Loucy (cell line): ENCODE measurements around the gene MSL1.

Experiments
- H2AFZ ChIP-seq: fragments of 200-600 bp; sonication (generic); 2 replicates; pipeline ENCODE4 v1.6.0; 2016; ENCODE audit warnings: antibody characterized with exemption, mild to moderate bottlenecking, low read length, moderate library complexity
- H3F3A ChIP-seq: fragments of 200-600 bp; 2 replicates; pipeline ENCODE4 v1.6.0; 2016; ENCODE audit warnings: antibody characterized with exemption, low read depth, mild to moderate bottlenecking
- H3K27me3 ChIP-seq: fragments of 200-600 bp; sonication (generic); 2 replicates; pipeline ENCODE4 v1.6.1; 2014; ENCODE audit warnings: low read length, mild to moderate bottlenecking; ENCODE audit not compliant: insufficient read depth, poor library complexity, severe bottlenecking
- H3K36me3 ChIP-seq: fragments of 200-600 bp; sonication (generic); 2 replicates; pipeline ENCODE4 v1.6.1; 2016; ENCODE audit warnings: low read length; ENCODE audit not compliant: insufficient read depth
- H3K4me1 ChIP-seq: fragments of 200-600 bp; sonication (generic); 2 replicates; pipeline ENCODE4 v1.5.1; 2014; ENCODE audit warnings: low read length, mild to moderate bottlenecking; ENCODE audit not compliant: insufficient read depth, poor library complexity, severe bottlenecking
- H3K4me2 ChIP-seq: fragments of 200-600 bp; sonication (generic); 2 replicates; pipeline ENCODE4 v1.6.0; 2014; ENCODE audit warnings: antibody characterized with exemption, low read length, low read depth, mild to moderate bottlenecking; ENCODE audit not compliant: poor library complexity, severe bottlenecking
- H3K4me3 ChIP-seq: fragments of 200-600 bp; sonication (generic); 2 replicates; pipeline ENCODE4 v1.5.1; 2014; ENCODE audit warnings: low read length, mild to moderate bottlenecking, mixed read lengths; ENCODE audit not compliant: poor library complexity, severe bottlenecking
- H3K79me2 ChIP-seq: fragments of 200-600 bp; sonication (generic); 2 replicates; pipeline ENCODE4 v1.6.1; 2014; ENCODE audit warnings: low read length; ENCODE audit not compliant: insufficient read depth
- H3K9ac ChIP-seq: fragments of 200-600 bp; sonication (generic); 2 replicates; pipeline ENCODE4 v1.6.0; 2014; ENCODE audit warnings: mild to moderate bottlenecking, low read depth, low read length, moderate library complexity; ENCODE audit not compliant: poor library complexity, severe bottlenecking
- H3K9me2 ChIP-seq: fragments of 200-600 bp; sonication (generic); replicated peaks from 2 replicates; pipeline ENCODE4 v1.6.1; 2016; ENCODE audit warnings: low read depth, low read length, mixed read lengths
- H3K9me3 ChIP-seq: fragments of 200-600 bp; sonication (generic); 2 replicates; pipeline ENCODE4 v1.6.1; 2014; ENCODE audit warnings: mild to moderate bottlenecking, antibody characterized with exemption, low read length, low read depth; ENCODE audit not compliant: insufficient read depth
- H4K20me1 ChIP-seq: fragments of 200-600 bp; sonication (generic); 2 replicates; pipeline ENCODE4 v1.6.0; 2014; ENCODE audit warnings: antibody characterized with exemption, low read length, mild to moderate bottlenecking; ENCODE audit not compliant: insufficient read depth, poor library complexity, severe bottlenecking
- EZH2phosphoT487 ChIP-seq: fragments of 200-600 bp; IDR thresholded peaks from 2 replicates; pipeline ENCODE4 v1.6.1; 2018; ENCODE audit warnings: antibody characterized with exemption, mild to moderate bottlenecking, moderate library complexity, borderline replicate concordance
- TF ChIP-seq, protein P1 (sequence below): fragments of 200-600 bp; sonication (generic); conservative IDR thresholded peaks from 2 replicates; pipeline ENCODE4 v1.5.1; 2014; ENCODE audit warnings: mild to moderate bottlenecking, antibody characterized with exemption, low read length

Gene MSL1

GRCh38 chr17:40176754-40177110, 55.0 kb downstream of the MSL1 start:
- H3K4me2 ChIP-seq: no peak overlapping the region
- H3K9ac ChIP-seq: no peak overlapping the region
- peaks cover 38% of the 10 kb centered on the region; the same call in 1 of the 2 replicates for H3K36me3 ChIP-seq
- H3K27me3 ChIP-seq: no peaks in the 10 kb centered on the region
- H3K9me2 ChIP-seq: no peaks in the 10 kb centered on the region
- H3F3A ChIP-seq: no peaks in the 10 kb centered on the region
- no peak overlapping the region for H3K4me3 ChIP-seq
- no peak for TF ChIP-seq EZH2phosphoT487
- TF ChIP-seq, protein P1, sequence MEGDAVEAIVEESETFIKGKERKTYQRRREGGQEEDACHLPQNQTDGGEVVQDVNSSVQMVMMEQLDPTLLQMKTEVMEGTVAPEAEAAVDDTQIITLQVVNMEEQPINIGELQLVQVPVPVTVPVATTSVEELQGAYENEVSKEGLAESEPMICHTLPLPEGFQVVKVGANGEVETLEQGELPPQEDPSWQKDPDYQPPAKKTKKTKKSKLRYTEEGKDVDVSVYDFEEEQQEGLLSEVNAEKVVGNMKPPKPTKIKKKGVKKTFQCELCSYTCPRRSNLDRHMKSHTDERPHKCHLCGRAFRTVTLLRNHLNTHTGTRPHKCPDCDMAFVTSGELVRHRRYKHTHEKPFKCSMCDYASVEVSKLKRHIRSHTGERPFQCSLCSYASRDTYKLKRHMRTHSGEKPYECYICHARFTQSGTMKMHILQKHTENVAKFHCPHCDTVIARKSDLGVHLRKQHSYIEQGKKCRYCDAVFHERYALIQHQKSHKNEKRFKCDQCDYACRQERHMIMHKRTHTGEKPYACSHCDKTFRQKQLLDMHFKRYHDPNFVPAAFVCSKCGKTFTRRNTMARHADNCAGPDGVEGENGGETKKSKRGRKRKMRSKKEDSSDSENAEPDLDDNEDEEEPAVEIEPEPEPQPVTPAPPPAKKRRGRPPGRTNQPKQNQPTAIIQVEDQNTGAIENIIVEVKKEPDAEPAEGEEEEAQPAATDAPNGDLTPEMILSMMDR: no peak
- no peaks in the 10 kb centered on the region for H4K20me1 ChIP-seq
- no peaks in the 10 kb centered on the region for H3K79me2 ChIP-seq
- no peaks in the 10 kb centered on the region for H3K9me3 ChIP-seq
- H3K4me1 ChIP-seq: no peaks in the 10 kb centered on the region
- H2AFZ ChIP-seq: no peak overlapping the region

DNA sequence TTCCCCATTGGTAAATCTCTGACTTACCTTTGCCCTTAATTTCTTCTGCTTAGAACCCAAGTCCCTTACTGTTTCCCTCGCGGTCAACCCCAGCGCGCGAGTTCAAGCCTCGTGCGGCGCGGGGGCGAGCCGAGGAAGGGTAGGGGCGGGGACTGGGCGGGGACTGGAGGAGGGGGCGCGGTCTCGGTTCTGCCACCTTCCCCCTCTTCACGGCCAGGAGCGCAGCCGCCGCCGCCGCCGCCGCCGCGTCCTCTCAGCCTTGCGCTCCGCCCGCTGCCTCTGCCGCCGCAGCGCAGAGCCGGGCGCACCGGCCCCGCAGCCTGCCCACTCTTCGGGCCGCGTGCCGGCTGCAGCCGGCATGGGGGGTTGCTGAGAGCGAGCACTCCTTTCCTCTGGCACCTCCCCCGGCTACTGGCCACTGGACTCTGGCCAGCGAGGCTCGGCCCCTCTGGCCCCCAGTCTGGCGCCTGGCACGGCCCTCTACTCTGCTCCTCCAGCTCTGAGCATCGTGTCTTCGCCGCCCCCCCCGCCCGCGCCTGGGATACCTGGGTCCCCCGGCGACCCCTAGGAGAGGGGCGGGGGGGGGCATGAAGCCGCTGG, 55.6 kb downstream of the MSL1 start, which contains the start of gene RAPGEFL1:
RAPGEFL1 (plus strand) TSS at position 196 of the 600 bp plus-strand sequence; CDS start at position 588, 392 bp downstream.
- H3K27me3 ChIP-seq: no peaks in the 10 kb centered on the region
- H3K9ac ChIP-seq: no peak within 1 kb of the TSS
- no peaks in the 10 kb centered on the region for H3K9me2 ChIP-seq
- H3K4me1 ChIP-seq: no peaks in the 10 kb centered on the region
- H3F3A ChIP-seq: no peaks in the 10 kb centered on the region
- H4K20me1 ChIP-seq: no peaks in the 10 kb centered on the region
- H3K9me3 ChIP-seq: no peaks in the 10 kb centered on the region
- H3K79me2 ChIP-seq: no peaks in the 10 kb centered on the region
- peaks cover 32% of the 10 kb centered on the region; the same call in 1 of the 2 replicates for H3K36me3 ChIP-seq
- H3K4me2 ChIP-seq: no peak within 1 kb of the TSS
- no peak within 1 kb of the TSS for H2AFZ ChIP-seq
- no peak for TF ChIP-seq EZH2phosphoT487
- TF ChIP-seq, protein P1: no peak
- H3K4me3 ChIP-seq: no peak within 1 kb of the TSS

DNA sequence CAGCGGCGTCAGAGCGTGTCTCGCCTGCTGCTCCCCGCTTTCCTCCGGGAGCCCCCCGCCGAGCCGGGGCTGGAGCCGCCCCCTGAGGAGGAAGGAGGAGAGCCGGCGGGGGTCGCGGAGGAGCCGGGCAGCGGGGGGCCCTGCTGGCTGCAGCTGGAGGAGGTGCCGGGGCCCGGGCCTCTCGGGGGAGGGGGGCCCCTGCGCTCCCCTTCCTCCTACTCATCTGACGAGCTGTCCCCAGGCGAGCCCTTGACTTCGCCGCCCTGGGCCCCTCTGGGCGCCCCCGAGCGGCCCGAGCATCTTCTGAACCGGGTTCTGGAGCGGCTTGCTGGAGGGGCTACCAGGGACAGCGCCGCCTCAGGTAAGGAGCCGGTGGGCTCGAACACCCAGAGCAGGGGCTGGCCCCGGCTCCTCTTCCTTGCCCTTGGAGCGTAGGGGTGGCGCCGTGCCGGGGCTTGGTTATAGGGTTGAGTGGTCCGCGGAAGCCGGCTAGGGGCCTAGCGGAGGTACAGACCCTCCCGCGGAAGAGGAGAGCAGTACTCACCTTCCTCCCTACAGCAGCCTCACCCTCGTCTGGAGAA, 56.3 kb downstream of the MSL1 start:
- TF ChIP-seq, protein P1: no peak
- no peak for TF ChIP-seq EZH2phosphoT487
- Histone ChIP-seq H3K9me3 (no peaks in the 10 kb centered on the region), H3K27me3 (no peaks in the 10 kb centered on the region), H4K20me1 (no peaks in the 10 kb centered on the region), H3K36me3 (peaks cover 27% of the 10 kb centered on the region; the same call in 1 of the 2 replicates), H3F3A (no peaks in the 10 kb centered on the region), H3K4me1 (no peaks in the 10 kb centered on the region), H3K79me2 (no peaks in the 10 kb centered on the region), H3K4me2 (no peak overlapping the region), H2AFZ (no peak overlapping the region), H3K9ac (no peak overlapping the region), H3K4me3 (no peak overlapping the region), H3K9me2 (no peaks in the 10 kb centered on the region)
